GM21528 (cell line): ENCODE results near the gene MRPS26.
"Not testable (repeated sequence)": the region's sequence is repeated elsewhere in the genome, so short reads cannot be mapped to it uniquely, and the experiment has no call there.

ENCODE experiments used
- ATAC-seq: cut with Tn5 transposase; IDR thresholded peaks from one replicate; pipeline ENCODE4 v1.9.1; 2021; ENCODE audit warnings: mild to moderate bottlenecking, moderate library complexity; ENCODE audit not compliant: unreplicated experiment, low FRiP score

MRPS26 gene

GRCh38 chr20:3045816-3046676 lies at the start of gene MRPS26:
MRPS26 (plus strand) TSS chr20:3046052; CDS start chr20:3046069, 17 bp downstream.
- peak; percentile 85 for ATAC-seq

GRCh38 chr20:2998728-2999127 lies 47.1 kb upstream of the MRPS26 start:
- ATAC-seq = no peak

- no peak for ATAC-seq
These were observed 44.9 kb upstream of the MRPS26 start for GRCh38 chr20:3000852-3001523.

GRCh38 chr20:3003416-3003815 lies 42.4 kb upstream of the MRPS26 start:
- ATAC-seq = no peak

- ATAC-seq = no peak
These were observed 34.7 kb upstream of the MRPS26 start for GRCh38 chr20:3010985-3011723.

- ATAC-seq = no peak
These were observed 34.1 kb upstream of the MRPS26 start for GRCh38 chr20:3011752-3012151.

- ATAC-seq = no peak
These were observed 32.1 kb upstream of the MRPS26 start for GRCh38 chr20:3013771-3014170.

GRCh38 chr20:3014179-3014578 lies 31.7 kb upstream of the MRPS26 start:
- ATAC-seq = no peak

- ATAC-seq = no peak
These were observed 31.2 kb upstream of the MRPS26 start for GRCh38 chr20:3014662-3015061.

- not testable (repeated sequence) for ATAC-seq
These were observed 30.6 kb upstream of the MRPS26 start for GRCh38 chr20:3015302-3015701.

- no peak for ATAC-seq
These were observed 24.5 kb upstream of the MRPS26 start for GRCh38 chr20:3021327-3021726.

- no peak for ATAC-seq
These were observed 24.1 kb upstream of the MRPS26 start for GRCh38 chr20:3021777-3022176.

- not testable (repeated sequence) for ATAC-seq
These were observed 23.0 kb upstream of the MRPS26 start for GRCh38 chr20:3022559-3023490.

- ATAC-seq = no peak
These were observed 17.9 kb upstream of the MRPS26 start for GRCh38 chr20:3027987-3028386.

- no peak for ATAC-seq
These were observed 14.2 kb upstream of the MRPS26 start for GRCh38 chr20:3031524-3032147.

- no peak for ATAC-seq
These were observed 13.2 kb upstream of the MRPS26 start for GRCh38 chr20:3032624-3033023.

- no peak for ATAC-seq
These were observed 8.2 kb upstream of the MRPS26 start for GRCh38 chr20:3037654-3038053.

GRCh38 chr20:3038454-3038853 lies 7.4 kb upstream of the MRPS26 start:
- no peak for ATAC-seq

- ATAC-seq = no peak
These were observed 6.4 kb upstream of the MRPS26 start for GRCh38 chr20:3039426-3039825.

GRCh38 chr20:3040086-3040485 lies 5.8 kb upstream of the MRPS26 start:
- no peak for ATAC-seq
